K562 (cell line): ENCODE results near the gene EIF2S1. TPM values are rescaled to one million over a fixed set of nuclear protein-coding genes. Genes with fewer than 3 reads are reported as not detected.

ENCODE experiments used
- ATAC-seq: fragments of 200-7000 bp; cut with Tn5 transposase; 3 replicates; pipeline ENCODE4 v1.9.1; 2020; ENCODE audit warnings: moderate library complexity
- BruUV-seq: library from RNA; stranded (reverse); fragments of 400-500 nt; replicated peaks from 2 replicates; lab custom pipeline; 2021; lab: Mats Ljungman, UMichigan
- CTCF ChIA-PET: fragments of 300-600 bp; formaldehyde crosslinking; extraction: SDS; loops from one replicate; lab custom pipeline; 2021; ENCODE audit warnings: low intra/inter-chr PET ratio; lab: Yijun Ruan, JAX
- POLR2A ChIA-PET: fragments of 300-600, 350-650 bp; sonication (Branson Sonifier 250); formaldehyde crosslinking; extraction: SDS; loops from one replicate; lab custom pipeline; 2021; ENCODE audit warnings: antibody characterized with exemption, inconsistent platforms; lab: Yijun Ruan, JAX
- DNase-seq, 4 experiments: peaks; one replicate each; pipeline versions ENCODE4 v3.0.0 to v3.0.0-alpha.2; 2011 to 2018; ENCODE audit warnings: low spot score in 3 of 4, mixed read lengths in 3 of 4; ENCODE audit errors: extremely low read depth in 1 of 4
- FAIRE-seq: peaks from 2 replicates; lab custom pipeline; 2011; peaks lifted over from hg19 to GRCh38; lab: Jason Lieb, UNC
- H2AFZ ChIP-seq: 2 replicates; pipeline ENCODE4 v1.6.0; 2011; ENCODE audit warnings: low read depth, low read length, control low read depth, inconsistent platforms
- H3K27ac ChIP-seq: fragments of 200-600 bp; 3 replicates; pipeline ENCODE4 v1.8.0; 2011; ENCODE audit warnings: low read depth, mild to moderate bottlenecking, control low read depth, inconsistent platforms, low read length, moderate library complexity, mixed read lengths; ENCODE audit errors: extremely low read depth
- H3K27me3 ChIP-seq, 2 experiments: fragments of 300-600 bp in 1 of 2; 2 replicates in 1 of 2; 3 replicates in 1 of 2; pipeline versions ENCODE4 v1.6.0 to v1.8.0; 2011; ENCODE audit warnings: inconsistent platforms in 2 of 2, low read length in 2 of 2, mild to moderate bottlenecking in 1 of 2, mixed read lengths in 1 of 2, moderate library complexity in 1 of 2; ENCODE audit not compliant: control insufficient read depth in 2 of 2, insufficient read depth in 2 of 2
- H3K36me3 ChIP-seq: fragments of 300-600 bp; 3 replicates; pipeline ENCODE4 v1.8.0; 2011; ENCODE audit warnings: mild to moderate bottlenecking, low read length, inconsistent platforms; ENCODE audit not compliant: control insufficient read depth, insufficient read depth
- H3K4me1 ChIP-seq, 2 experiments: fragments of 200-600 bp in 1 of 2; replicated peaks in 1 of 2; 2 replicates in 1 of 2; 3 replicates in 1 of 2; pipeline versions ENCODE4 v1.5.1 to v1.8.0; 2011; ENCODE audit warnings: inconsistent platforms in 2 of 2, low read length in 2 of 2, mild to moderate bottlenecking in 1 of 2, mixed read lengths in 1 of 2, moderate library complexity in 1 of 2; ENCODE audit not compliant: control insufficient read depth in 2 of 2, insufficient read depth in 2 of 2
- H3K4me2 ChIP-seq: 2 replicates; pipeline ENCODE4 v1.6.1; 2011; ENCODE audit warnings: low read length, control low read depth, inconsistent platforms, mixed read lengths; ENCODE audit not compliant: insufficient read depth
- H3K4me3 ChIP-seq: fragments of 200-600 bp; sonication (generic), shearing (Covaris generic); 2 replicates; pipeline ENCODE4 v1.5.1; 2016; ENCODE audit warnings: control low read depth, inconsistent platforms
- H3K79me2 ChIP-seq: fragments of 200-600 bp; 3 replicates; pipeline ENCODE4 v1.8.0; 2011; ENCODE audit warnings: low read length, inconsistent platforms; ENCODE audit not compliant: control insufficient read depth, insufficient read depth
- H3K9ac ChIP-seq, 2 experiments: 2 replicates each; pipeline versions ENCODE4 v1.6.0 to v1.6.1; 2011; ENCODE audit warnings: low read depth in 2 of 2, low read length in 2 of 2, control low read depth in 1 of 2, inconsistent platforms in 1 of 2, mild to moderate bottlenecking in 1 of 2, mixed read lengths in 1 of 2; ENCODE audit not compliant: insufficient read depth in 1 of 2
- H3K9me1 ChIP-seq: one replicate; pipeline ENCODE4 v1.6.0; 2011; ENCODE audit warnings: inconsistent platforms, mild to moderate bottlenecking, low read length, moderate library complexity; ENCODE audit not compliant: control insufficient read depth, insufficient read depth
- H3K9me3 ChIP-seq: replicated peaks from 2 replicates; pipeline ENCODE4 v1.5.1; 2011; ENCODE audit warnings: low read depth, low read length, inconsistent platforms; ENCODE audit not compliant: control insufficient read depth, insufficient read depth
- H4K20me1 ChIP-seq: replicated peaks from 2 replicates; pipeline ENCODE4 v1.6.1; 2011; ENCODE audit warnings: low read length, inconsistent platforms, mixed read lengths; ENCODE audit not compliant: control insufficient read depth, insufficient read depth
- AFF1 ChIP-seq, 2 experiments: fragments of 450-650 bp; IDR thresholded peaks; 2 replicates each; pipeline ENCODE4 v1.6.1; 2018; ENCODE audit warnings: mild to moderate bottlenecking in 2 of 2, low read depth in 1 of 2; ENCODE audit not compliant: partially characterized antibody in 2 of 2
- BCL6 ChIP-seq: fragments of 250-450 bp; sonication (Bioruptor Pico); IDR thresholded peaks from 2 replicates; pipeline ENCODE4 v1.4.0; 2020
- FOXA3 ChIP-seq, 2 experiments: fragments of 450-650 bp in 1 of 2; sonication (generic) in 1 of 2; formaldehyde crosslinking; IDR thresholded peaks in 1 of 2; conservative IDR thresholded peaks in 1 of 2; 2 replicates each; pipeline versions ENCODE4 v1.4.0 to v1.8.0; 2020 to 2022; ENCODE audit warnings: mild to moderate bottlenecking in 2 of 2, missing genetic modification reagents in 1 of 2
- HOMEZ ChIP-seq: fragments of 250-450 bp; sonication (Bioruptor Pico); IDR thresholded peaks from 2 replicates; pipeline ENCODE4 v1.4.0; 2020; ENCODE audit warnings: mild to moderate bottlenecking, moderate library complexity
- NCOA4 ChIP-seq: fragments of 450-650 bp; IDR thresholded peaks from 2 replicates; pipeline ENCODE4 v1.6.1; 2018; ENCODE audit warnings: mild to moderate bottlenecking; ENCODE audit not compliant: partially characterized antibody
- NFYB ChIP-seq: IDR thresholded peaks from 2 replicates; pipeline ENCODE4 v1.6.1; 2011; ENCODE audit warnings: mild to moderate bottlenecking, moderate library complexity; ENCODE audit not compliant: insufficient read length; ENCODE audit errors: extremely low read depth
- NR0B1 ChIP-seq: fragments of 450-650 bp; IDR thresholded peaks from one replicate; pipeline ENCODE4 v1.6.1; 2018; ENCODE audit warnings: mild to moderate bottlenecking, moderate library complexity; ENCODE audit not compliant: partially characterized antibody
- PML ChIP-seq: IDR thresholded peaks from 2 replicates; pipeline ENCODE4 v1.6.1; 2012; ENCODE audit warnings: low read length, inconsistent platforms
- SMARCC2 ChIP-seq: fragments of 450-650 bp; IDR thresholded peaks from 2 replicates; pipeline ENCODE4 v1.6.1; 2017; ENCODE audit warnings: antibody characterized with exemption, moderate library complexity, mild to moderate bottlenecking, low read depth
- THRB ChIP-seq: fragments of 450-650 bp; formaldehyde crosslinking; conservative IDR thresholded peaks from 2 replicates; pipeline ENCODE4 v1.4.0; 2022; ENCODE audit warnings: mild to moderate bottlenecking, missing genetic modification characterization
- ZNF77 ChIP-seq: fragments of 250-450 bp; sonication (Bioruptor Pico); IDR thresholded peaks from 2 replicates; pipeline ENCODE4 v1.5.0; 2020
- WGBS: fragments of 100-300 bp; shearing (Covaris generic); methylation state at CpG from one replicate; pipeline ENCODE4 v1.1.6; 2016; ENCODE audit warnings: low coverage, mixed read lengths; ENCODE audit not compliant: insufficient coverage; ENCODE audit errors: missing lambda C conversion rate; 5-methylcytosine and 5-hydroxymethylcytosine counted together
- in situ Hi-C: fragments of 300-500 bp; cut with MboI; formaldehyde crosslinking; loops from 4 replicates; pipeline ENCODE4 v1.15.0; 2018; ENCODE audit warnings: inconsistent platforms, mixed read lengths
- intact Hi-C: fragments of 100-400 bp; cut with micrococcal nuclease; formaldehyde crosslinking; loops from 2 replicates; pipeline ENCODE4 v1.14.2; 2022
- polyA plus RNA-seq, 8 experiments: library from polyadenylated mRNA; depleted of rRNA in 4 of 8; stranded (reverse) in 5 of 8; unstranded in 3 of 8; fragments of >200 nt; fragmentation: Nextera tagmentation in 2 of 8; fragmentation: Illumina TruSeq in 1 of 8; extraction: Ambion mirVana in 2 of 8; extraction: Trizol in 1 of 8; gene quantifications; 2 replicates each; pipeline versions ENCODE4 v1.2.1 to v1.2.3, GENCODE V29; 2011 to 2014; ENCODE audit warnings: inconsistent platforms in 1 of 8, missing spikeins in 1 of 8
- total RNA-seq, 7 experiments: library from RNA; depleted of rRNA in 6 of 7; stranded (reverse); fragments of >200 nt in 6 of 7; fragmentation: Illumina TruSeq in 2 of 7; extraction: Trizol in 2 of 7; gene quantifications; 2 replicates each; pipeline versions ENCODE4 v1.2.1 to v1.2.3, GENCODE V29; 2011 to 2021; ENCODE audit warnings: low replicate concordance in 1 of 7

Gene EIF2S1
- total and polyA plus RNA-seq, 9 of the 15 experiments (the other 6 are each of a cell fraction or from before 2014, with no cell fraction given) = 216 to 1,018 (median 332) TPM

- Histone ChIP-seq H3K9ac (no peak overlapping the region), H3K36me3 (no peaks in the 10 kb centered on the region), H3K4me3 (no peak overlapping the region), H3K9me1 (no peaks in the 10 kb centered on the region), H3K79me2 (no peaks in the 10 kb centered on the region), H3K4me1 (peaks cover 23 to 39% of the 10 kb centered on the region in 2 experiments; a peak in 4 of 5 replicates), H3K27ac (no peak overlapping the region), H3K27me3 (no peaks in the 10 kb centered on the region; a peak in 1 of 5 replicates), H4K20me1 (no peaks in the 10 kb centered on the region), H3K9me3 (0 out of 2 replicates have a peak, but pooled peaks cover 2% of the 10 kb centered on the region), H3K4me2 (peak overlapping the region; percentile 12; the same call in 1 of the 2 replicates), H2AFZ (peak overlapping the region; percentile 51)
- POLR2A ChIA-PET = interaction anchor here (0.6 to 2.3 kb wide), 4 partner anchors 10 to 270 kb away, joined by 3 to 5 read pairs (median 3); partner anchors contain the start of gene RDH11
- DNase-seq = no peak
- in situ Hi-C loops (loop anchor here (10.0 kb wide), 1 partner anchor 149 kb away; no protein-coding TSS in a partner anchor), intact Hi-C loops (loop anchor here (5.0 kb wide), 2 partner anchors 91 to 276 kb away; partner anchors contain the start of gene RDH12)
- CTCF ChIA-PET = interaction anchor here (0.7 kb wide), 1 partner anchor 66 kb away, joined by 3 read pairs; the partner anchor contains the start of gene EIF2S1
- no peak for TF ChIP-seq PML
- TF ChIP-seq HOMEZ (CRISPR knock-in tag) = no peak
- no peak for TF ChIP-seq NFYB
- no peak for TF ChIP-seq SMARCC2
- no peak for TF ChIP-seq ZNF77 (CRISPR knock-in tag)
- TF ChIP-seq NCOA4 = no peak
- TF ChIP-seq FOXA3 (CRISPR knock-in tag; conservative IDR thresholded peaks at IDR 0.05 in 1 of 2, IDR thresholded peaks at IDR 0.05 in 1 of 2) = no peak
- TF ChIP-seq NR0B1 = no peak
- TF ChIP-seq AFF1 (IDR thresholded peaks at IDR 0.05; ENCODE audit: low read depth in 1 of 2, partially characterized antibody in 2 of 2) = no peak
- TF ChIP-seq THRB = no peak
- no peak for TF ChIP-seq BCL6
- no peak for FAIRE-seq
- ATAC-seq = no peak
- 86% methylated on average over 8 of the region's 8 CpGs for WGBS
- BruUV-seq = no TSS peak
Measured at GRCh38 chr14:67426161-67426560, 66.0 kb downstream of the EIF2S1 start.
